Hepatocyte (in vitro differentiated cells): ENCODE measurements around the gene RASGRF2.

Experiments
- EZH2 ChIP-seq: fragments of 200-600 bp; sonication (generic); IDR thresholded peaks from 2 replicates; pipeline ENCODE4 v1.6.1; 2016; ENCODE audit warnings: antibody characterized with exemption, mild to moderate bottlenecking, borderline replicate concordance
- TF ChIP-seq, protein P1 (sequence below): fragments of 200-600 bp; sonication (generic); IDR thresholded peaks from 2 replicates; pipeline ENCODE4 v1.5.1; 2016; ENCODE audit warnings: antibody characterized with exemption, mild to moderate bottlenecking; ENCODE audit not compliant: poor library complexity

GRCh38 chr5:81147886-81148571 is 187.9 kb downstream of the RASGRF2 start:
- TF ChIP-seq, protein P1, sequence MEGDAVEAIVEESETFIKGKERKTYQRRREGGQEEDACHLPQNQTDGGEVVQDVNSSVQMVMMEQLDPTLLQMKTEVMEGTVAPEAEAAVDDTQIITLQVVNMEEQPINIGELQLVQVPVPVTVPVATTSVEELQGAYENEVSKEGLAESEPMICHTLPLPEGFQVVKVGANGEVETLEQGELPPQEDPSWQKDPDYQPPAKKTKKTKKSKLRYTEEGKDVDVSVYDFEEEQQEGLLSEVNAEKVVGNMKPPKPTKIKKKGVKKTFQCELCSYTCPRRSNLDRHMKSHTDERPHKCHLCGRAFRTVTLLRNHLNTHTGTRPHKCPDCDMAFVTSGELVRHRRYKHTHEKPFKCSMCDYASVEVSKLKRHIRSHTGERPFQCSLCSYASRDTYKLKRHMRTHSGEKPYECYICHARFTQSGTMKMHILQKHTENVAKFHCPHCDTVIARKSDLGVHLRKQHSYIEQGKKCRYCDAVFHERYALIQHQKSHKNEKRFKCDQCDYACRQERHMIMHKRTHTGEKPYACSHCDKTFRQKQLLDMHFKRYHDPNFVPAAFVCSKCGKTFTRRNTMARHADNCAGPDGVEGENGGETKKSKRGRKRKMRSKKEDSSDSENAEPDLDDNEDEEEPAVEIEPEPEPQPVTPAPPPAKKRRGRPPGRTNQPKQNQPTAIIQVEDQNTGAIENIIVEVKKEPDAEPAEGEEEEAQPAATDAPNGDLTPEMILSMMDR: no peak
- TF ChIP-seq EZH2: no peak
